Uterus (tissue), 2 donors: ENCODE data around the gene PLXNA4.

Source experiments
- CTCF ChIP-seq, 4 experiments: fragments of 200-600 bp in 2 of 4; fragments of 450-650 bp in 2 of 4; sonication (generic) in 2 of 4; IDR thresholded peaks; one replicate each; pipeline ENCODE4 v1.5.1; 2016 to 2019; ENCODE audit warnings: antibody characterized with exemption in 4 of 4, mild to moderate bottlenecking in 2 of 4, moderate library complexity in 1 of 4
- POLR2A ChIP-seq, 2 donors: fragments of 450-650 bp; IDR thresholded peaks; one replicate each; pipeline ENCODE4 v1.6.1; 2016; ENCODE audit warnings: antibody characterized with exemption in 2 of 2, mild to moderate bottlenecking in 1 of 2, moderate library complexity in 1 of 2

GRCh38 chr7:132218876-132219275 is 357.4 kb downstream of the PLXNA4 start:
- TF ChIP-seq CTCF (IDR thresholded peaks at IDR 0.05) (no peak), POLR2A (IDR thresholded peaks at IDR 0.05) (no peak)
